GM21576 (cell line): ENCODE measurements around the gene ID1.
"Not testable (repeated sequence)": the region's sequence is repeated elsewhere in the genome, so short reads cannot be mapped to it uniquely, and the experiment has no call there.

ENCODE experiments used
- ATAC-seq: cut with Tn5 transposase; IDR thresholded peaks from one replicate; pipeline ENCODE4 v1.9.1; 2021; ENCODE audit warnings: mild to moderate bottlenecking, moderate library complexity; ENCODE audit not compliant: unreplicated experiment

Gene ID1

DNA sequence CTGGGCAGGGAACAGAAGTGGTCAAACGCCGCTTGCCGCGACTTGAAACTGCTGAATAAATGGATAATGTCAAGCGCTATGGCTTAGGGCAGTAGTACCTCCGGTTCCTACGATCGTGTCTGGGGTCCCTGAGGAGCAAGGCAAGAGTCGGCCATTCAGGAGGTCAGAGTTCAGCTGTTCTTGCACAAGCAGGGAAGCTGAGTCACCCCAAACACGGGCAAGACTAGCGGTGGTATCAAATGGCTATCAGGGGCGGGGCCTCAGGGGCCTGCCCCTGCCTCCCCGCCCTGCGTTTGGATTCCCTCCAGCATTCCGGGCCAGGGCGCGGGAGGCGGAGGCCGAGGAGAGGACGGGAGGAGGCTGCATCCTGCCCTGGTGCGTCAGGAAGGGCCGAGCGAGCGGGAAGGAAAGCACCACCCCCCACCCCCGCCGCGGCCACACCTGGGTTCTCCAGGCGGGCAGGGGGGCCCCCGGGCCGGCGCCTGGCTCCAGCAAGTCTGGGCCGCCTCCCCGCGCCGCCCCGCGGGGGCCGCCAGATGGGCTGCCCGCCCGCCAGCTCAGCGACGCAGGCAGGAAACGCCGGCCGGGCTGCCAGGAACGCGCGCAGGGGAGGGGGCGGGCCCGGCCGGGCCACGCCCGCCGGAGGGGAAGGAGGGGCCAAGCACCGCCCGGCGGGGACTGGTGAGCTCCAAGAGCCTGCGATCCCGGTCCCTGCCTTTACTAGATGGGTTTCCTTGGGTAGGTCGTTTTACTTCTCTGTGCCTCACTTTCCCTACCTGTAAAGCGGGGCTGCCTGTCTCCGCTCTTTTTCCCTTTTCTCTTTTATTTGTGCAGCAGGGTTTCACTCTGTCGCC, 32.2 kb upstream of the ID1 start:
- peak; percentile 74 for ATAC-seq

DNA sequence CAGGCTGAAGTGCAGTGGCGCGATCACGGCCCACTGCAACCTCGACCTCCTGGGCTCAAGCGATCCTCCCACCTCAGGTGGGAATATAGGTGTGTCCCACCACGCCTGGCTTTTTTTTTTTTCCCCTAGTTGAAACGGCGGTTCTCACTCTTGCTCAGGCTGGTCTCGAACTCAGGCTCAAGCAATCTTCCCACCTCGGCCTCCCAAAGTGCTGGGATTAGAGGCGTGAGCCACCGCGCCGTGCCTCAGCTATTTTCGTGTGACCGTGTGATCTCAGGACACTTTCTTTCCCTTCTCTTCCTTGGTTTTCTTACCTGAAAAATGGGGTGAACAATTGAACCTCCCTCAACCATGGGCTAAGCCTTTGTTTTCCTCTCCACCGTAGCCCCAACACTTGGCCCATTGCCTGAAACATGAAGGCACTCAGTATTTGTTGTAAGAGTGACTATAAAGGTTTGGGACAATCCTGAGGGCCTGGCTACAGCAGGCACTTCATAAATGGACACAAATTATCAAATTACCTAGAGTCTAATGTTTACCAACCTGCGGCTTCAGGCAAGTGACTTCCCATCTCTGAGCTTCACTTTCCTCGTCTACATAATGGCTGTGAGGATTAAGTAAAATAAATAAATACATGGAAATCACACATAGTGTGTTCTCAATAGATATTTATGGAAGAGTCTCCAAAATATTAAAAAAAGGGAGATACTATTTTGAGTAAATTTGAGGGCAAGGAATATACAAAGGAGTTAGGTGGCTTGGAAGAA, 31.4 kb upstream of the ID1 start:
- ATAC-seq = no peak

DNA sequence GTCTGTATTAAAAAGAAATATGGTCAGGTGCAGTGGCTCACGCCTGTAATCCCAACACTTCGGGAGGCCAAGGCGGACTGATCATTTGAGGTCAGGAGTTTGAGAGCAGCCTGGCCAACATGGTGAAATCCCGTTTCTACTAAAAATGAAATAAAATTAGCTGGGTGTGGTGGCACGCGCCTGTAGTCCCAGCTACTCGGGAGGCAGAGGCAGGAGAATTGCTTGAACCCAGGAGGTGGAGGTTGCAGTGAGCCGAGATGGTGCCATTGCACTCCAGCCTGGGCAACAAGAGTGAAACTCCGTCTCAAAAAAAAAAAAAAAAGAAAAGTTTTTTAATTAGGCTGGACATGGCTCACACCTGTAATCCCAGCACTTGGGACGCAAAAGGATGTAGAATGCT, 30.1 kb upstream of the ID1 start:
- ATAC-seq = not testable (repeated sequence)

DNA sequence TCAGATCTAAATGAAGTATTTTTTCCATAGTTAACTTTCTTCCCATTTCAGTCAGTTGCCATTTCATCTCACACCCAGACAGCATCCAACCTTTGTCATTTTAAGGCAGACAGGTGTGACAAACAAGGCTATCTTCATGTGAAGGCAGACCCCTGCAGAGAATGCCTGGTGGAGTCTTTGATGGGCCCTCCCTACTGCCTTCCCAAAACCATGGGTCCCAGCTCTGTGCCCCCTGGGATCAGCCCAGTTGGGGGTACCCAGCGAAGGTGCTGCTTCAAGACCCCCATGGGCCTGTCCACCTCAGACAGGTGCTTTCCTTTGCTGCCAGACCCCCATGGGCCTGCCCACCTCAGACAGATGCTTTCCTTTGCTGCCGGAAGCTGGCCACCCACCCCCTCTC, 28.3 kb upstream of the ID1 start:
- ATAC-seq = no peak

DNA sequence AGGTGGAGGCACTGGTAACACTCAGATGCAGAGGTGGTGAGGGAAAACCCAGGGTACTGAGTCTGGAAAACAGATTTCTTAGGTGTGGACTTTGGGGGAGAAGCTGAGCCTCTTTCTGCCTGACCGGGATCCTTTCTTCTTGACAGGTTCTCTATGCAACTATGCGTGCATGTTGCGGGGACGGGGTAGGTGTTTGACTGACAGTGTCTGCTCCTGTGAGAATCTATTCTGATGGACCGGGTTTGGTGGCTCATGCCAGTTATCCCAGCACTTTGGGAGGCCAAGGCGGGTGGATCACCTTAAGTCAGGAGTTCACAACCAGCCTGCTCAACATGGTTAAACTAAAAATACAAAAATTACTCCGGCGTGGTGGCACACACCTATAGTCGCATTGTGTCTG, 27.9 kb upstream of the ID1 start:
- no peak for ATAC-seq

DNA sequence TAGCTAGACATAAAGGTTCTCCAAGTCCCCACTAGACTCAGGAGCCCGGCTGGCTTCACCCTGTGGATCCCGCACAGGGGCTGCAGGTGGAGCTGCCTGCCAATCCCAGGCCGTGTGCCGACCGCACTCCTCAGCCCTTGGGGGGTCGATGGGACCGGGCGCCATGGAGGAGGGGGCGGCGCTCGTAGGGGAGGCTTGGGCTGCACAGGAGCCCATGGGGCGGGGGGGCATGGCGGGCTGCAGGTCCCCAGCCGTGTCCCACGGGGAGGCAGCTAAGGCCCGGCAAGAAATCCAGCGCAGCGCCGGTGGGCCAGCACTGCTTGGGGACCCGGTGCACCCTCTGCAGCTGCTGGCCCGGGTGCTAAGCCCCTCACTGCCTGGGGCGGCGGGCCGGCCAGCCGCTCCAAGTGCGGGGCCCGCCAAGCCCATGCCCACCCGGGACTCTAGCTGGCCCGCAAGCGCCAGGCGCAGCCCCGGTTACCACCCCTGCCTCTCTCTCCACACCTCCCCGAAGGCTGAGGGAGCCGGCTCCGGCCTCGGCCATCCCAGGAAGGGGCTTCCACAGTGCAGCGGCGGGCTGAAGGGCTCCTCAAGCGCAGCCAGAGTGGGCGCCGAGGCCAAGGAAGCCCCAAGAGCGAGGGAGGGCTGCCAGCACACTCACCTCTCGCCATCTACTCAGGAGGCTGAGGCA, 26.5 kb upstream of the ID1 start:
- no peak for ATAC-seq

DNA sequence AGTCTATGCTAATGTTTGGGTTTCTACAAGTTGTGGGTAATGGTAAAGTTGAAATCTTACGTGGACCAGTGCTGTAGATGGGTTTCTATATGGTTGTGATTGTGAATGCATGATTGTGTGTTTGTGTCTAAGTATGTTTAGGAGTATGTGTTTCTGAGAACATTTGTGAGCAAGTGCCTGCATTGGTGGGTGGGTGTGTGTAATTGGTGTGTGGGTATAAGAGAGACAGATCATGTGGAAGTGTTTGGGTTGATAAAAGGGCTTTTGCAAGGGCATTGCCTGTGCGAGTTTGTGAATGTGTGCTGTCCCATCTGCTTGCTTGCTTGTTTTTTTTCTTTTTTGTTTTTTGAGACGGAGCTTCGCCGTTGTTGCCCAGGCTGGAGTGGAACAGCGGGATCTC, 25.8 kb upstream of the ID1 start:
- no peak for ATAC-seq

DNA sequence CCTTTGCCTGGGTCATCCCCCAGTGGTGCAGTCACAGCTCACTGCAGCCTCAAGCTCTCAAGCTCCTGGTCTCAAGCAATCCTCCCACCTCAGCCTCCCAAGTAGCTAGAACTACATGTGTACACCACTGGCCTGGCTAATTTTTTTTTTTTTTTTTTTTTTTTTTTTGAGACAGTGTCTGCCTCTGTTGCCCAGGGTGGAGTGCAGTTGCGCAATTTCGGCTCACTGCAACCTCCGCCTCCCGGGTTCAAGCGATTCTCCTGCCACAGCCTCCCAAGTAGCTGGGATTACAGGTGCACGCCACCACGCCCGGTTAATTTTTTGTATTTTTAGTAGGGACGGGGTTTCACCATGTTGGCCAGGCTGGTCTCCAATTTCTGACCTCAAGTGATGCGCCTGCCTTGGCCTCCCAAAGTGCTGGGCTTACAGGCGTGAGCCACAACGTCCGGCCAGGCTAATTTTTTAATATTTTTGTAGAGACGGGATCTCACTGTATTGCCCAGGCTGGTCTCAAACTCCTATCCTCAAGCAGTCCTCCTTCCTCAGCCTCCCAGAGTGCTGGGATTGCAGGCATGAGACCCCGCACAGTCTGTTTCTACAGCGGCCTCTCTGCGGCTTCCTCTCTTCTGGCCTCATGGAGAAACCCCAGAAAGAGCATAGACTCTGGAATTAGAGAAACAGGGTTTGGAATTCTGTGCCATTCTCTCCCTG, 25.0 kb upstream of the ID1 start:
- not testable (repeated sequence) for ATAC-seq

DNA sequence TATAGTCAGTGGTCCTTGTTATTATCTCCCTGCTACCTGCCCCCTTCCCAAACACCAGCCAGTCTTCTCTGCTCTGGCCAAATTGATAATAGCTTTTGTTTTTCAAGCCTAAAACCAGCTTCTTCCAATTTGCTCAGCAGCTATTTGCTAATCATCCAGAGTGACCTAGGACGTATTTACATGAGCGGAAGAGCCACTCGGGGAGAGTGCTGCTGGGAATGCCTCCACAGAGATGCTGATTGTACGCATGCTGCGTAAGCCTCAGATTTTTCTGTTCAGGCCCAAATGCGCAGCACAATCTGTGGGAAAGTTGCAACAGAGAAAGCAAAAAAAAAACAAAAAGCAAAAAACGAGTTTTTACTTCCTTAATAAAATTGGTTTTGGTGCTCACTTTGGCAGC, 24.4 kb upstream of the ID1 start:
- no peak for ATAC-seq

DNA sequence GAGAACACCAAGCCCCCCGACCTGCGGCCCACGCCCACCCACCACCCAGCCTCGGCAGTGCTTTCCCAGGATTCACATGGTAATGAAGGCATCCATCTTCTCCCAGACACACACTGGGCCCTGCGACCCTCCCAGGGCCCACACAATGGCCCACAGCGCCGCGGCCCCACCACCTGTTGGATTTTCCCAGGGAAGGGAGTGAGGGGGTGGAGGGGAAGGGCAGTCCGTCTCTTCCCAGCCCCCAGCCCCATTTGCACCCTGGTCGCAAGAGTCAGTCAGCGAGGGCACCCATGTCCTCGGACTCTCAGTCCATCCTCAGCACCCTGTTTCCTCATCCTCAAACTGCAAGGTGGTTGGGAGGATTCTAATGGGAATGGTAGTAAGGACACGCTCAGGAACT, 23.7 kb upstream of the ID1 start:
- ATAC-seq = no peak

DNA sequence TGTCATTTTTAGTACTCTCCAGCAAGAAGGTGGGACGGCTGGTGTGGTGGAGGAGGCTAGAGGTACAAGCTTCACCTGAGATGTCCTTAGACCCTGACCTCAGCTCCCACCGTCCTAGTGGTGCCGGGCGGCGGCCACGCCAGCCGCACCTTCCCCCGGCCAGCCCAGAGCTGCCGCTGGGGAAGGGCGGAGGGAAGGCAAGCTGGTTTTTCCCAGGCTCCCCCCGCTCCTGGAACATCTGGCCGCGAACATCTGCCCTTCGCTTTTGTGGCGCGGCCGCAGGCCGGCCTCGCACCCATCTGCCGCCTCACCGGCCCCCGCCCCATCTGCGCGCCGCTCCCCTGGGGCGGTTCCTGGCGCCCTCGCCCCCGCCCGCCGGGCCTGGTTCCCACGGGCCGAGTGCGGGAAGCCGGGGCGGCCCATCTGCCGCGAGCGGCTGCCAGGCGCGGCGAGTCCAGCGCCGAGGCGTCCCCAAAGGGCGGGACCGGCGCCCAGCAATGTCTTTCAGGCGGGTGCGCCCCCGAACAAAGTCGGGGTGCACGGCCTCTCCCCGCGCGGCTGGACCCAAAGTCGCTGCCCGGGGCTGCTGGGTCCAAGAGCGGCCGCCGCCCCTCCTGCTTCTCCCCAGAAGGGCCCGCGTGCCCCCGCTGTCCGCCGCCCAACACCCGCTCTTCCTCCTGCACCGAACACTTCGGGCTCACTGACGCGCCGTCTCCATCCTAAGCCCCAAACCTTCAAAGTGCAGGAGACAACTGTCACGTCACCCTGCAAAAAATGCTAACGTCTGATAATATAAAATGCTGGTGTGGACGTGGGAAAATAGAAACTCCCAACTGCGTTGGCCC, 17.3 kb upstream of the ID1 start:
- ATAC-seq = no peak

DNA sequence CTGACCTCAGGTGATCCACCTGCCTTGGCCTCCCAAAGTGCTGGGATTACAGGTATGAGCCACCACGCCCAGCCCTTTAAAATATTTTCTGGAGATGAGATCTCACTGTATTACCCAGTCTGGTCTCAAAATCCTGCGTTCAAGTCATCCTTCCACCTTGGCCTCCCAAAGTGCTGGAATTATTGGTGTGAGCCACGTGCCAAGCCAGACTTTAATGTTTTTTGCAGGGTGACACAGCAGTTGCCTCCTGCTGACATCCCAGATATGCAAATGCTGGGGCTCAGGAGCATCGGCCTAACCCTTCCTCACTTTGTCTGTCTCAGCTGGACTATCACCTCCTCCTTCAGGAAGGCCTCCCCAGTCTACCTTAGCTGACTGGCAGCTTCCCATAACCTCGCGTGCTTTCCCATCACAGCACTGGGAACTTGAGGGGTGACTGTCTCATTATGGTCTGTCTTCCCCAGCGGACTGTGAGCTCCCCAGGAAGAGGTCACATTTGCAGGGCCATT, 14.3 kb upstream of the ID1 start:
- no peak for ATAC-seq

DNA sequence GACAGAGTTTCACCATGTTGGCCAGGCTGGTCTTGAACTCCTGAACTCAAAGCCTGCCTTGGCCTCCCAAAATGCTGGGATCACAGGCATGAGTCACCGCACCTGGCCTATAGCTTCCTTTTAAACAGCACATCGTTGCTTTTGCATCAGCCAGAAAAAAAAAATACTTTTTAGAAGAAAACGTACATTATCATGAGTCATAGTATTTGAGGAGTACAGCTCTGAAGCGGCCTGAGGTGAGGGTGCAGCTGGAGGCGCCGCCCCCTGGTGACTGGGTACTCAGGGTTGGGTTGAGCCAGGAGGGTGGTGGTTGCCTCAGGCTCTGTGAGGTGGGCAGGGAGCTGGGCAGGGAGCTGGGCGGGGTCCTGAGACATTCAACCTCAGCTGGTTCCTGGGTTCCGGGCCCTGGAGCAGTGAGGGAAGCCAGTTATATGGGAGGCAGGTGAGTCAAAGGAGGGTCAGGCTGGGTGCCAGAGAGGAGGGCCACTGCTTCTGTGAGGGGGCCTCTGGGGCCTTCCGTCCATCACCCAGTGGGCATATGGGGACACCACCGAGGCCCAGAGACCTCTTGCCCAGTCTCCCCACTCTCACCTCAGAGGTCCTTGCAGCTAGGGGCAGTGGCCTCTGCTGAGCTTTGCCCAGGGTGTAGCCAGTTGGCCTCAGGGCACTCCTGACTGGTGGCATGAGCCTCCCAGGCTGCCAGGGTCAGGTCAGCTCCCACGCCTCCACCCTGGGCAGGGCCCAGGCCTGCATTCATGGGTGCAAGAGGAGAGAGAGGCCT, 11.7 kb upstream of the ID1 start:
- no peak for ATAC-seq

DNA sequence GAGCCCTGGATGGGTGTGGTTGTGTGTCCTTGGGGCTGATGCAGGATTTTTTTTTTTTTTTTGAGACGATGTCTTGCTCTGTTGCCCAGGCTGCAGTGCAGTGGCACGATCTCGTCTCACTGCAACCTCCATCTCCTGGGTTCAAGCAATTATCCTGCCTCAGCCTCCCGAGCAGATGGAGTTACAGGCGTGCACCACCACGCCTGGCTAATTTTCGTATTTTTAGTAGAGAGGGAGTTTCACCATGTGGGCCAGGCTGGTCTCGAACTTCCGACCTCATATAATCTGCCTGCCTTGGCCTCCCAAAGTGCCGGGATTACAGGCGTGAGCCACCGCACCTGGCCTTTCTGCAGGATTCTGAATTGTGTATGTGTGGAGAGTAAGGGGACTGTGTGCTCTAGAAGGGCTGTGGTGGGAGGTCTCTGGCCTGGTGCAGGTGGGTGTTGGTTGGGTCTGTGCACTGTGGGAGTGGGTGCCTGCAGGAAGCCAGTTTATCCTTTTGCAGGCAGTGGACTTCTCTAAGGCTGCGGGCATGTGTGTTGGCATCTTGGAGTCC, 11.0 kb upstream of the ID1 start:
- no peak for ATAC-seq

DNA sequence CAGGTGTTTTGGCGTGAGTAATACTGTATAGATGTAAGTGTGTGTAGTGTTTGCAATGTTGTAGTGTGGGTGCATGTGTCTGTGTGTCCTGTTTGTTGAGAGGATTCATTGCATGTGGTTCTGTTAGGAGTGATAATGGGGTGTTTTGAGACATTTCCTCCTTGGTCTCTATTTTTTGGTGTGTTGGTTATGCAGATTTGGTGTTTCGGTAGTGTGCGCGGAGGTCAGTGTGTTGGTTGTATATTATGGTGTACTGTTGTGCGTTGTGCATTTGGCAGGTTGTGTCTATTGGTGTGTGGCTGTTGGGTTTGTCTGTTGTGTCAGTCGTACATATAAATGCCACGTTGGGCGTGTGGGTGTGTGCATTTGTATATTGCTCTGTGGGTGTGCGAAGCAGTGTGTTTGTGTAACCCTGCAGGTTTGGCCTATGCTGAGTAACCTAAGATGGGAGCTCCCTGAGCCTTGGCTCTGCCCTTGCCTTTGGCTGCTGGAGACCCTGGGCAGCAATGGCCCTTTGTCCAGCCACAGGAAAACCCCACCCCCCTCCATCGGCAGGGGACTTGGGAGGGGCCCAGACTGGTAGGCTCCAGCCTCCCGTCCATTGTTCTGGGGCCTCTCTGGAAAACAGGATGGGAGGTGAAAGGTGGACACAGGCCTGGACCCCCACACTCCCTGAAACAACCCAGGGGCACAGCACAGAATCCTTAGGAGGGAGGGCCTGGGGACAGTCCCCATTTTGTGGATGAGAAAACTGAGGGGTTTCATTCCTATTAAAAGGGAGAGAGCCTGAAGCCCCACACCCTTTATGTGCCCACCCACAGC, 10.3 kb upstream of the ID1 start:
- no peak for ATAC-seq

DNA sequence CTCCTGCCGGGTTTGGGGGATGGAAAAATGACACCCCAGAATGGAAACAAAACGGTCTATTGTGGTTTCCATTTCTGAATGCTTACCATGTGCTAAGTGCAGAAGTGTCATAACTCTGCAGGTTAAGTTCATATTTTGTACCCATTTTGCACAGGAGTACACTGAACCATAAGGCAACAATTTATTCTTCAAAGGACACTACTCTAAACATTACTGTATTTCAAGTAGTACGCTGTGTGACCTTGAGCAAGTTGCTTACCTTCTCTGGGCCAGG, 9.8 kb upstream of the ID1 start:
- ATAC-seq = no peak

DNA sequence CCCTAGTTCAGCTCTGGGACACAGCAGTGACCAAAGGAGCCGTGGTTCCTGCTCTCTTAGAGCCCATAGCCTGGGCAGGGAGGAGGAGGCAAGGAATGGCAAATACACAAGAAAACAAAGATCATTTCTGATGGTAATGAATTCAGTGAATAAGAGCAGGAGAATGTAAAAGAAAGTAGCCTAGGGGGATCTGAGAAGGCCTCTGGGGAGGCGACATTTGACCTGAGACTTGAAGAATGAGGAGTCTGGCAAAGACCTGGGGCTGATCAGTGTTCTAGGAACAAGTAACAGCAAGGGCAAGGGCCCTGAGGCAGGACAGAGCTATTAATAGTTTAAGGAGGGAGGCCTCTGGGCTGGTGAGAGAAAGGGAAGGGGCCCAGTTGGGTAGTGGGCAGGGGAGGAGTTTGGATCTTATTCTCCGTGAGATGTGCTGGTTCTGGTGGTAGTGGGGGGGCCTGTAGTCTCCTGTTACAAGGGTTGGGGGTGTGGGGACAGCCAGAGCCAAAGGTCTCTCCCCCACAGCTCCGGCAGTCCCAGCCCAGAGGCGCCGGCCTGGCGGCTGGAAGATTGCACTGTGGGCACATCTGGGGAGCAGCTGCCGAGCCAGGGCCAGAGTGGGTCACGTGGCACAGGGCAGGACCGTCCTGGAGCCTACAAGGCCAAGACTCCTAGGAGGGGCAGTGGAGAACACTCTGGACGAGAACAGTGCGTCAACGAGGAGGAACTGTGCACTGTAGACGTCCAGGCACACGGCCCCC, 9.3 kb upstream of the ID1 start:
- no peak for ATAC-seq

DNA sequence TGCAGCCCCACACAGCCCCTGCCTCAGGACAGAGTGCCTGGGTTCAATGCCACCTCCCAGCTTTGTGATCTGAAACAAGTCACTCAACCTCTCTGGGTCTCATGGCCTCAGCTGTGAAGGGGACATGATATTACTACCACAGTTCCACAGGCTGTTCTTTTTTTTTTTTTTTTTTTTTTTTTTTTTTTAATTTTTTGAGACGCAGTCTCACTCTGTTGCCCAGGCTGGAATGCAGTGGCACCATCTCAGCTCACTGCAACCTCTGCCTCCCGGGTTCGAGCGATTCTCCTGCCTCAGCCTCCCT, 8.7 kb upstream of the ID1 start:
- not testable (repeated sequence) for ATAC-seq
